GM19043 (cell line): Measurements from ENCODE around the gene ZNF48.
A peak's percentile ranks its signal among the peaks of the same experiment; 100 is the strongest.
"Not testable (repeated sequence)": the region's sequence is repeated elsewhere in the genome, so short reads cannot be mapped to it uniquely, and the experiment has no call there.

Experiments
- ATAC-seq: cut with Tn5 transposase; IDR thresholded peaks from one replicate; pipeline ENCODE4 v1.9.1; 2021; ENCODE audit warnings: low read depth; ENCODE audit not compliant: unreplicated experiment

ZNF48 gene

GRCh38 chr16:30377050-30377811 lies 18.0 kb upstream of the ZNF48 start:
- no peak for ATAC-seq

- peak; percentile 21 for ATAC-seq
Observed at GRCh38 chr16:30377812-30378235, 17.4 kb upstream of the ZNF48 start.

GRCh38 chr16:30378236-30379157 lies 16.7 kb upstream of the ZNF48 start:
- peak; percentile 75 for ATAC-seq

GRCh38 chr16:30379158-30379783 lies 15.9 kb upstream of the ZNF48 start:
- no peak for ATAC-seq

- no peak for ATAC-seq
Observed at GRCh38 chr16:30380072-30380802, 15.0 kb upstream of the ZNF48 start.

- no peak for ATAC-seq
Observed at GRCh38 chr16:30380803-30381208, 14.4 kb upstream of the ZNF48 start.

- ATAC-seq, result no peak
Observed at GRCh38 chr16:30381291-30382041, 13.8 kb upstream of the ZNF48 start.

GRCh38 chr16:30382111-30382881 lies 12.9 kb upstream of the ZNF48 start, which contains the start of gene SEPTIN1:
Gene SEPTIN1, minus strand, starts transcription at chr16:30382561. Its CDS starts 19 bp downstream, at chr16:30382542.
- no peak for ATAC-seq

GRCh38 chr16:30383521-30383920 lies 11.7 kb upstream of the ZNF48 start:
- no peak for ATAC-seq

- ATAC-seq, result peak; percentile 13
Observed at GRCh38 chr16:30394592-30395154, 547 bp upstream of the ZNF48 start.

- ATAC-seq, result no peak
Observed at GRCh38 chr16:30395992-30396585, 869 bp downstream of the ZNF48 start.

GRCh38 chr16:30396627-30397026 lies 1.4 kb downstream of the ZNF48 start:
- not testable (repeated sequence) for ATAC-seq

- no peak for ATAC-seq
Observed at GRCh38 chr16:30397056-30397455, 1.8 kb downstream of the ZNF48 start.

GRCh38 chr16:30397776-30398660 lies 2.8 kb downstream of the ZNF48 start:
- ATAC-seq, result no peak

GRCh38 chr16:30398661-30399434 lies 3.6 kb downstream of the ZNF48 start:
- no peak for ATAC-seq

GRCh38 chr16:30399435-30400186 lies 4.4 kb downstream of the ZNF48 start:
- ATAC-seq, result no peak
